Osteoblast (primary cell): ENCODE measurements around the gene FBRSL1. TPM values are rescaled to one million over a fixed set of nuclear protein-coding genes. Genes with fewer than 3 reads are reported as not detected.
"Not testable (repeated sequence)": the region's sequence is repeated elsewhere in the genome, so short reads cannot be mapped to it uniquely, and the experiment has no call there.

ENCODE experiments used
- DNase-seq: peaks from one replicate; pipeline ENCODE4 v3.0.0; 2011; ENCODE audit warnings: low spot score, mixed read lengths; ENCODE audit not compliant: insufficient read length; ENCODE audit errors: missing footprints
- H2AFZ ChIP-seq: 2 replicates; pipeline ENCODE4 v1.6.0; 2011; ENCODE audit warnings: mild to moderate bottlenecking, low read length
- H3K27ac ChIP-seq: 2 replicates; pipeline ENCODE4 v1.5.1; 2011; ENCODE audit warnings: mild to moderate bottlenecking, low read depth, low read length, moderate library complexity
- H3K27me3 ChIP-seq: 2 replicates; pipeline ENCODE4 v1.6.0; 2012; ENCODE audit warnings: mild to moderate bottlenecking, control low read depth, inconsistent platforms, low read length, moderate library complexity; ENCODE audit not compliant: insufficient read depth
- H3K36me3 ChIP-seq: 2 replicates; pipeline ENCODE4 v1.5.1; 2011; ENCODE audit warnings: mild to moderate bottlenecking, low read length, control low read depth, moderate library complexity; ENCODE audit not compliant: insufficient read depth
- H3K4me1 ChIP-seq: 2 replicates; pipeline ENCODE4 v1.5.1; 2011; ENCODE audit warnings: mild to moderate bottlenecking, low read length, control low read depth, moderate library complexity; ENCODE audit not compliant: insufficient read depth
- H3K4me2 ChIP-seq: 2 replicates; pipeline ENCODE4 v1.6.0; 2011; ENCODE audit warnings: mild to moderate bottlenecking, low read length; ENCODE audit not compliant: insufficient read depth
- H3K4me3 ChIP-seq: fragments of 200-600 bp; sonication (generic); 3 replicates; pipeline ENCODE4 v1.5.1; 2012; ENCODE audit warnings: mild to moderate bottlenecking, low read length, inconsistent platforms; ENCODE audit not compliant: insufficient read depth
- H3K79me2 ChIP-seq: 2 replicates; pipeline ENCODE4 v1.6.0; 2012; ENCODE audit warnings: mild to moderate bottlenecking, low read length, control low read depth, inconsistent platforms; ENCODE audit not compliant: insufficient read depth
- H3K9me3 ChIP-seq: 2 replicates; pipeline ENCODE4 v1.5.1; 2011; ENCODE audit warnings: low read depth, low read length, control low read depth
- H4K20me1 ChIP-seq: 2 replicates; pipeline ENCODE4 v1.6.0; 2012; ENCODE audit warnings: mild to moderate bottlenecking, low read length, control low read depth; ENCODE audit not compliant: insufficient read depth
- total RNA-seq: library from RNA; depleted of rRNA; stranded (reverse); fragments of >200 nt; gene quantifications from 2 replicates; pipeline ENCODE4 v1.2.3, GENCODE V29; 2012
- TF ChIP-seq, protein P1 (sequence below): IDR thresholded peaks from 2 replicates; pipeline ENCODE4 v1.5.1; 2011; ENCODE audit warnings: mild to moderate bottlenecking, low read depth, low read length, moderate library complexity; ENCODE audit errors: extremely low read depth

Gene FBRSL1
- total RNA-seq, 1 donor = 12.3 TPM

DNA sequence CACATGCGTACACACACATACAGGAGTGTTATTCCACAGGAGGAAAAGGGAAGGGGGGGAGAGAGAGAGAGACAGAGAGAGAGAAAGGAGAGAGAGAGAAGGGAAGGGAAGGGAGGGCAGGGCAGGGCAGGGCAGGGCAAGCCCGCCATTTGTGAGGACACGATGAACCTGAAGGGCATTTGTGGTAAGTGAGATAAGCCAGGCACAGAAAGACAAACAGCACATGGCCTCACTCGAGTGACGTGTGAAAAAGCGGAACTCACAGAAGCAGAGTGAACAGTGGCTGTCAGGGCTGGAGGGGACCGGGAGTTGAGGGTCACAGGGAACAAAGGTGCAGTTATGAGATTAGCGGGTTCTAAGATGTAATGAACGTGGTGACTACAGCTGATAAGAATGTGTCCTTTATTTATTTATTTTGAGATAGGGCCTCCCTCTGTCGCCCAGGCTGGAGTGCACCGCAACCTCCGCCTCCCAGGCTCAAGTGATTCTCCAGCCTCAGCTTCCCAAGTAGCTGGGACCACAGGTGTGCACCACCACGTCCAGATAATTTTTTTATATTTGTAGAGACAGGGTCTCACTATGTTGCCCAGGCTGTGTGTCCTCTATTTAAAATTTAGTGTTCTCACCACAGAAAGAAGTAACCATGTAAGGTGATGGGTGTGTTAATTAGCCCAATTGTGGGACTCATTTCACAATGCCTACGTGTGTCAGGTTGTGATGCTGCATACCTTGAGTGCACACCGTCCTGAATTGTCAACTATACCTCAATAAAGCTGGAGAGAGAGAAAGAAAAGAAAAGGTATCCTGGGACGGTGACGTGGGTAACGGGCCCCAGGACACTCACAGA is 18.7 kb upstream of the FBRSL1 start:
- Histone ChIP-seq H3K9me3 (no peaks in the 10 kb centered on the region), H4K20me1 (no peaks in the 10 kb centered on the region), H2AFZ (no peak overlapping the region), H3K4me1 (no peaks in the 10 kb centered on the region), H3K4me3 (no peak overlapping the region), H3K36me3 (no peaks in the 10 kb centered on the region), H3K27me3 (no peaks in the 10 kb centered on the region), H3K4me2 (no peak overlapping the region), H3K79me2 (no peaks in the 10 kb centered on the region), H3K27ac (no peak overlapping the region)
- TF ChIP-seq, protein P1, sequence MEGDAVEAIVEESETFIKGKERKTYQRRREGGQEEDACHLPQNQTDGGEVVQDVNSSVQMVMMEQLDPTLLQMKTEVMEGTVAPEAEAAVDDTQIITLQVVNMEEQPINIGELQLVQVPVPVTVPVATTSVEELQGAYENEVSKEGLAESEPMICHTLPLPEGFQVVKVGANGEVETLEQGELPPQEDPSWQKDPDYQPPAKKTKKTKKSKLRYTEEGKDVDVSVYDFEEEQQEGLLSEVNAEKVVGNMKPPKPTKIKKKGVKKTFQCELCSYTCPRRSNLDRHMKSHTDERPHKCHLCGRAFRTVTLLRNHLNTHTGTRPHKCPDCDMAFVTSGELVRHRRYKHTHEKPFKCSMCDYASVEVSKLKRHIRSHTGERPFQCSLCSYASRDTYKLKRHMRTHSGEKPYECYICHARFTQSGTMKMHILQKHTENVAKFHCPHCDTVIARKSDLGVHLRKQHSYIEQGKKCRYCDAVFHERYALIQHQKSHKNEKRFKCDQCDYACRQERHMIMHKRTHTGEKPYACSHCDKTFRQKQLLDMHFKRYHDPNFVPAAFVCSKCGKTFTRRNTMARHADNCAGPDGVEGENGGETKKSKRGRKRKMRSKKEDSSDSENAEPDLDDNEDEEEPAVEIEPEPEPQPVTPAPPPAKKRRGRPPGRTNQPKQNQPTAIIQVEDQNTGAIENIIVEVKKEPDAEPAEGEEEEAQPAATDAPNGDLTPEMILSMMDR = no peak
- DNase-seq = no peak

DNA sequence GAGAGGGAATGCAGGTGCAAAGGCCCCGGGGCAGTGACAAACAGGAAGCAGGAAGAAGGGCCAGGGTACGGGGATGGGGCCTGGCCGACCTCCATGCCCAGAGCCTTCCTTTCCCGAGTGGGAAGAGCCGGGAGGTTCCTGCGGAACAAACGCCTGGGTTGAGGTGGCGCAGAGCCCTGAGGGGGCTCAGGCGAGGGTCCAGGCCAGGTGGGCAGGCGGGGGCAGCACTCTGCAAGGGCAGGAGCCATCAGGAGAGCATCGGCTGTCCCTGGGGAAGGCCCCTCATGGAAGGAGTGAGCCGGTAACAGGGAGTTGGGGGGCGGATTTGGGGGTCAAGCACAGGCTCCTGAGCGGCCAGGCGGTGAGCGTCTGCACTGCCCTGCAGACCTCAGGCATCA is 18.1 kb upstream of the FBRSL1 start:
- H3K36me3 ChIP-seq = no peaks in the 10 kb centered on the region
- H3K9me3 ChIP-seq = no peaks in the 10 kb centered on the region
- no peak overlapping the region for H2AFZ ChIP-seq
- H3K27ac ChIP-seq = no peak overlapping the region
- DNase-seq = no peak
- H3K4me3 ChIP-seq = no peak overlapping the region
- H3K27me3 ChIP-seq = no peaks in the 10 kb centered on the region
- no peaks in the 10 kb centered on the region for H3K79me2 ChIP-seq
- H3K4me2 ChIP-seq = no peak overlapping the region
- TF ChIP-seq, protein P1 = no peak
- H4K20me1 ChIP-seq = no peaks in the 10 kb centered on the region
- H3K4me1 ChIP-seq = no peaks in the 10 kb centered on the region

DNA sequence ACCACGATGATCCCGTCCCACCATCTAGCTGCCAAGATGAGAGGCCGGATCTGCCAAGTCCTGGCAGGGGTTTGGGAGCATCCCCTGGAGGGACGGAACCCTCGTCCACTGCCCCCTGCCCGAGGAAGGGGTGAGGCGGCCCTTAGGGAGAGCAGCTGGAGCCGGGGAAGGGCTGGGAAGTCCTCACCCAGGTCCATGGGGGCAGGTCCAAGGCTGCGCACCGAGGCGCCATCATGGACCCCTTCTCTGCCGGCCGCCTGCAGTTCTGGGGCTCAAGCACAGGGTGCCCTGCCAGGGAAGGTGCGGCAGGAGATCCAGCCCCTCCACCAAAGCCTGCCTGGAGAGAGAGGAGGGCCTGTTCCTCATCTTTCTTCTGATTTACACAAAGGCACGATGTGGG is 17.6 kb upstream of the FBRSL1 start:
- no peak overlapping the region for H3K27ac ChIP-seq
- H3K79me2 ChIP-seq = no peaks in the 10 kb centered on the region
- H4K20me1 ChIP-seq = no peaks in the 10 kb centered on the region
- H3K4me2 ChIP-seq = no peak overlapping the region
- no peaks in the 10 kb centered on the region for H3K27me3 ChIP-seq
- H2AFZ ChIP-seq = no peak overlapping the region
- no peak overlapping the region for H3K4me3 ChIP-seq
- H3K4me1 ChIP-seq = no peaks in the 10 kb centered on the region
- no peak for DNase-seq
- H3K9me3 ChIP-seq = no peaks in the 10 kb centered on the region
- no peaks in the 10 kb centered on the region for H3K36me3 ChIP-seq
- TF ChIP-seq, protein P1 = no peak

DNA sequence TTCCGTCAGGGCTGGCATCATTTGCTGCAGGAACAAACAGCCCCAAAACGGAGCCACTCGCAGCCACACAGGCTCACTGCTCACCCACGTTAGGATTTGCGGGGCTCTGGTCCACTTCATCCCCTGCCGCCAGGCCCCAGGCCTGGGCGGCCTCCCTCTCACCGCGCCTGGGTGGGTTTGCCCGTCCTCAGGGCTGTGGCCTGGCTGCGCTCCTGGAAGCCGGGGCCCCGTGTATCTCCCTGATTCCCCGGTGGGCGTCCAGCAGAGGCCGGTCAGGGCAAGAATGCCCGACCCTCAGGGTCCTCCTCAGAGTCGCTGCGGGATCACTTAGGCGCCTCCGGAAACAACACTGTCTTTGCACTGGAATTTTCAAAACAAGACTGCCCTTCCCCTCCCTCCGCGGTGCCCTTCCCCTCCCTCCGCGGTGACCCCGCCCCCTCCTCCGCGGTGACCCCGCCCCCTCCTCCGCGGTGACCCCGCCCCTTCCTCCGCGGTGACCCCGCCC is 15.7 kb upstream of the FBRSL1 start:
- Histone ChIP-seq H3K4me2 (no peak overlapping the region), H3K27me3 (no peaks in the 10 kb centered on the region), H3K79me2 (no peaks in the 10 kb centered on the region), H2AFZ (no peak overlapping the region), H3K4me3 (no peak overlapping the region), H4K20me1 (no peaks in the 10 kb centered on the region), H3K27ac (no peak overlapping the region), H3K4me1 (no peaks in the 10 kb centered on the region), H3K9me3 (no peaks in the 10 kb centered on the region), H3K36me3 (no peaks in the 10 kb centered on the region)
- TF ChIP-seq, protein P1 = no peak
- DNase-seq = no peak

DNA sequence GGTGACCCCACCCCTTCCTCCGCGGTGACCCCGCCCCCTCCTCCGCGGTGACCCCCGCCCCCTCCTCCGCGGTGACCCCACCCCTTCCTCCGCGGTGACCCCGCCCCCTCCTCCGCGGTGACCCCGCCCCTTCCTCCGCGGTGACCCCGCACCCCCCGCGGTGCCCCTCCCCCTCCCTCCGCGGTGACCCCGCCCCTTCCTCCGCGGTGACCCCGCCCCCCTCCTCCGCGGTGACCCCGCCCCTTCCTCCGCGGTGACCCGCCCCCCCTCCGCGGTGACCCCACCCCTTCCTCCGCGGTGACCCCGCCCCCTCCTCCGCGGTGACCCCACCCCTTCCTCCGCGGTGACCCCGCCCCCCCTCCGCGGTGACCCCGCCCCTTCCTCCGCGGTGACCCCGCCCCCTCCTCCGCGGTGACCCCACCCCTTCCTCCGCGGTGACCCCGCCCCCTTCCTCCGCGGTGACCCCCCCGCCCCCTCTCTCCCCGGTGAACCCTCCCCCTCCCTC is 15.1 kb upstream of the FBRSL1 start:
- not testable (repeated sequence) for H2AFZ ChIP-seq, H3K9me3 ChIP-seq, H3K4me2 ChIP-seq, H3K4me3 ChIP-seq, H3K79me2 ChIP-seq, H3K4me1 ChIP-seq, H3K36me3 ChIP-seq, H4K20me1 ChIP-seq, DNase-seq, H3K27ac ChIP-seq, H3K27me3 ChIP-seq
